GM19395 (cell line): Measurements from ENCODE around the gene SERPINB4.
"Not testable (repeated sequence)": the region's sequence is repeated elsewhere in the genome, so short reads cannot be mapped to it uniquely, and the experiment has no call there.

Experiments
- ATAC-seq: cut with Tn5 transposase; IDR thresholded peaks from one replicate; pipeline ENCODE4 v1.9.1; 2021; ENCODE audit warnings: mild to moderate bottlenecking, moderate library complexity; ENCODE audit not compliant: unreplicated experiment

Gene SERPINB4

DNA sequence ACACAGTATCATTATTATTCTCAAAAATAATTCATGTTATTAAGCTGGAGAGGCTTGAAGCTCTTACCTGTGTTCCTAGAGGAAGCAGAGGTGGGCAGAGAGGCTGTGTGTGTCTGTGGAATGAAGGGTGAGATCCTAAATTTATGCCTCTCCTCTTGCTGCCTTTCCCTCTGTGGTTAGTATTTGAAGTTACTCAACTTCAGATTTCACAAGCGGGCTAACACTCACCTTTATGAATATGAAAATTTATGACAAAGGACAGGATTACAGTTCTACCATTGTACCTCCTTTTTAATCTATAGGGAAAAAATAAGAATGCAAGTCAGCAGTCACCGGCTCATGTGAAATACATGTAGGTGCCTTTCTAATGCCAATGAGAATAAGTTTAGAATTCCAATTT is at the start of gene SERPINB4:
TSS of gene SERPINB4 (minus strand) at position 115 of the 400 bp plus-strand sequence. CDS start 679 bp downstream, outside the sequence.
- not testable (repeated sequence) for ATAC-seq

DNA sequence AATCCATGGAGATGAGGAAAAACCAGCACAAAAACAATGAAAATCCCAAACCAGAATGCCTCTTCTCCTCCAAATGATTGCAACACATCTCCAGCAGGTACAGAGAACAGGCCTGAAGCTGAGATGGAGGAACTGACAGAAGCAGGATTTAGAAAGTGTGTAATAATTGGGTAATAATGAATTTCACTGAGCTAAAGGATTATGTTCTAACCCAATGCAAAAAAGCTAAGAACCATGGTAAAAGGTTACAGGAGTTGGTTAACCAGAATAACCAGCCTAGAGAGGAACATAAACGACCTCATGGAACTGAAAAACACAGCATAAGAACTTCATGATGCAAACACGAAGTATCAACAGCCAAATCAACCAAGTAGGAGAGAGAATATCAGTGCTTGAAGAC is 45.0 kb upstream of the SERPINB4 start:
- no peak for ATAC-seq

DNA sequence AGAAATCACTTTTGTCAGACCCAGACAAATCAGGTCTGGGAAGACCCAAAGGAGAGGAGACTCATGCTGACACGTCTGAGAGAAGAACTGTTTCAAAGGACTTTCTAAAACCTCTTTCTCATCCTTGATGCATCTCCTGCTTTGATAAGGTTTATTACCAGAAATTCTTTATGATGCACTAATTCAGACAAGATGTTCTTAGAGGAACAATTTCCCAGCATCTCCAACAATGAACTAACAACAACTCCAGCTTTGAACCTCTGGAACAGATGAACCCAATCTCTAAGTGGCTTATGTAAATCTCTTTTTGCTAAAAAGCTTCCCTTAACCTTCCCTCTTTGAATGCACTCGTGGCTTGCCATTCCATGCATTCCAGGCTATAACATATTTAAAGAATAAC is 42.8 kb upstream of the SERPINB4 start:
- ATAC-seq, result no peak

DNA sequence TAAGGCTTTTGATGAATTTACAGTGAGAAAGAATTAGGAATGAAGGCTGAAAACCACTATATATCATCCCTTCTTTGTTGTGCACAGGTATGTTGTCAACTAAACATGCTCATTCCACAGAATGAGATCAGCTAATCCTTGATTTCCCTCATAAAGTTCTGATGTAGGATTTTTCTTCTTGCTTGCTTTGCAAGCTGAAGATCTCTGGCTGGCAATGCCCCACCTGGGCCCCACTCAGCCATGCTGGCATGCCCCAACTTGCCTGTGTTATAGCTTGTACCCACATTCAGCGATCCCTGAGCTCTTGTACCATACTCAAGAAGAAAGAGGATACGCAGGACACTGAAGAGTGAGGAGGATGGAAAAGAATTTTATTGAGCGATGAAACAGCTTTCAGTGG is 40.7 kb upstream of the SERPINB4 start:
- no peak for ATAC-seq

DNA sequence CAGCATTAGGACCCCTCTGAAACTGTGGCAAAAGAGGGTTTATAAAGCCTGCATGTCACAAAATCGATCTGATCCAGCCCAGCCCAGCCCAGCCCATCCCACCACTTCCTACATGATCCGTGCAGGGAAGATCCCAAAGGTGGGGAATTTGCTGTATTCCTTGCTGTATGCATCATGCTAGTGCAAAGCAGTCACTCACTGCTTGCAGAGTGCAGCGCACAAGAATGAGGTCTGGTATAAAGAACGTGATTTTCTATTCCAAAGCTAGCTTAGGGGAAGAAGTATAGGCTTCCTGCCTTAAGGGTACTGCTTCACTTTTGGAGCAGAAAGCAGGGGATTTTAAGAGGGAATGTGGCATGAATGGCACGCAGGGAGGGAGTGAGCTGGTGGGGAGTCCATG is 39.8 kb upstream of the SERPINB4 start:
- no peak for ATAC-seq

DNA sequence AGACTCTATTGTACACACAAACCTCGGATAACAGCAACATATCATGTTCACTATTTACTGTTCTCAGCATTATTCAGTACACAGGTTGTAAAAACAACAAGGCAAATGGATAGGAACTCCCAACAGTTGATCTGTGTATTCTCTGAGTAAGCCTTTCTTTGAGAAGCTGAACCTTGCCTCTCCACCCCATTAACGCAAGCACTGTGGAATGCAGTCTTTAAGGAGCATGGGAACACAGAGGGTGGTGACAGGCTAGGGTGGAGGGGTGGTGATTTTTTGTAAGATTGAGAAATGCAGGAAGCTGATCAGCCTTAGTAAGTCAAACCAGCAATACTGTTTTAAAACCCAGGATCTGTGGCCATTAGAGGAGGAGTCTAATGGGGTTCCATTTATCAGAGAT is 39.1 kb upstream of the SERPINB4 start:
- ATAC-seq, result no peak

DNA sequence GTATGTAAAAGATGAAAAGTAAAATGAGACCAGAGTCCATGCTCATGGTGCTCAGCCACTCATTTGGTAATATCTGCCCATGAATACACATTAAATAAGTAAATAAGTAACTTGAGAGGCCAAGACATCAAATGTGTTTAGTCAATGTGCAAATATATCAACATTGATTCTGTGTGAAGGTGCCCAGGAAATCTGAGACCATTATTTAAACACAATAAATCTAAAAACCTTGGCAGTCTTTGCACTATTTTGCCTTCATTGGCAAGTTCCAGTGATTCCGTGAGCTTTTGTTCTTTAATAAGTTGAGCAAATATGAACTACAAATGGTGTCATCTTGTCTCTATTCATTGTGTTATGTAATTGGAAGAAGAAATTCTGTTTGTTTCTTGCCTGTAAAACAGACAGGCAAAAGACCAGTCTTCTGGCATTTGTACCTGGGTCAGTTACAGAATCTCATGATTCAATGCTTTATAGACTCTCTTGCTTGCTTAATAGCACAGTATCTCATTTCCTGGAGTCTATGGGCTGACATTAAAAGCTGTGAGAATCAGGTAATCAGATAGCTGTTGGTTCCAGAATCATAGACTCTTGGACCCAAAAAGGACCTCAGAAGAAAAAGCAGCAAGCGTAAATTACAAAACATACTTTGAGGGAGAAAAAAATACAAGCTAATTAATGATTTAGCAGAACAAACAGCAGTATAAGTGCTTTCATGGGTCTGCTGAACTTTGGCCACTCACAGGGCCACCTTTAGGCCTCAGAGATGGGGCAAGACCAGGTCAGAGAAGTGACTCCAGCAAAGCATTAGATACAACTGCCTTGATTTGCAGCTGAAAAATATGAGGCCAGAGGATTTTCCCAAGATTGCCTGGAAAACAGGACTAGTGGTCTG is 37.6 kb upstream of the SERPINB4 start:
- ATAC-seq, result no peak

DNA sequence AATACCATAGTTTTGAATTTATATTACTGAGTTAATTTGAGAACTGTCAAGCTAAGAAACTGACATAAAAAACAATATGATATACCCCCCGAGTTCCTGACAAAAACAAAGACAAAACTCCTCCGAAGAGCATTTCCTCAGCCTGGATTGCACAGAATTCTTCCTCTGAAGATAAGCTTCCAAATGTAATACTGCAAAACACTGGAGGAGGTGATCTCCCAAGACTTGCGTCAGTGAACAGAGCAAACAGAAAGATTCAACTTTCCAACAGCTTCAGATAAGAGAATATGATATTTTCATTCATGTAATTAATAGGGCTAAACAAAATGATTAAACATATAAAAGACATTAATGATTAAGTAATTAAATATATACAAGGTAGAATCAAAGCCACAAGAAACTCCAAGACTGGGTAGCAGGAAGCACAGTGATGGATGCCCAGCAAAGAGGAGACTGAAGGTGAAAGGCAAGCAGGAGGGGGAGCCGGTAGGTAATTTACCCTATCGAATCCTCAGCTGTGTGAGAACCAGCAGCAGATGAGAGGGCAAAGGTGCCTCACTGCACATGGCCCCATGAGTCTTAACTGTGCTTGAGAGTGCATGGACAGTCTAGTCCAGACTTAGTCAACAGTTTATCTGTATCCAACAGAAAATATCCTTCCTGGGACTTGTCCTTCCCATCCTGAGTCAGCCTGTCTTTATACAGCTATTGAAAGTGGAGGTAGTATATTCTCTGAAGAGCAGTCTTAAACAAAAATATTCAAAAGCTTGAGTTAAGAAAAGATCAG is 36.0 kb upstream of the SERPINB4 start:
- no peak for ATAC-seq

DNA sequence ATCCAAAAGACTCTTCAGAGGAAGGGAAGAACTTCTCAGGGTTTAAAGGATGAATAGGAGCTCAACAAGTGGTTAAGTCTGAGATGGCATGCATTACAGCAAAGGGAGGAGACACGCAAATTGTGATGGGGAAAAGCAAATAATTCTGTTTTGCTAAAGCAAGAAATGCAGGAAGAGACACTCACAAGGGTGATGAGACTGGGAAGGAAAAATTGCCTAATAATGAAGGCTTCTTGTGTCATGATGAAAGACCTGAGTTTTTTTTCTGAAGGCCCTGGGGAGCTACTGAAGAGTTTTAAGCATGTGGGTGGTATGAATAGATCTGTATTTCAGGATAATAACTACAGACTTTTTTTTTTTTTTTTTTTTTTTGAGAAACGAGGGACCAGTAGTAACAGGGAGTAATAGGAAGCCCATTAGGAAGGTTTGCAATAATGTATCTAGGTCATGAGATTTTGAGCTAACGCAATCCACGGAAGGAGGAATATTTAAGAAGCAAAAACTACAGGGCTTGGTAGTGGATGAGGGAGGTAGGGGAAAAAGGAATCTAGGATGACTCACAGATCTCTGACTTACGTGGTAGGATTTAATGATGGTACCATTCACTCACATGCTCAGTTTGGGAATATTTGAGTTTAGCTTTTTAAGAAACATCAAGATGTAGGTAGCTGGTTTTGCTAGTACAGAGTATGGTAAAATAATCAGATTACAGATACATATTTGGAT is 33.6 kb upstream of the SERPINB4 start:
- ATAC-seq, result no peak

DNA sequence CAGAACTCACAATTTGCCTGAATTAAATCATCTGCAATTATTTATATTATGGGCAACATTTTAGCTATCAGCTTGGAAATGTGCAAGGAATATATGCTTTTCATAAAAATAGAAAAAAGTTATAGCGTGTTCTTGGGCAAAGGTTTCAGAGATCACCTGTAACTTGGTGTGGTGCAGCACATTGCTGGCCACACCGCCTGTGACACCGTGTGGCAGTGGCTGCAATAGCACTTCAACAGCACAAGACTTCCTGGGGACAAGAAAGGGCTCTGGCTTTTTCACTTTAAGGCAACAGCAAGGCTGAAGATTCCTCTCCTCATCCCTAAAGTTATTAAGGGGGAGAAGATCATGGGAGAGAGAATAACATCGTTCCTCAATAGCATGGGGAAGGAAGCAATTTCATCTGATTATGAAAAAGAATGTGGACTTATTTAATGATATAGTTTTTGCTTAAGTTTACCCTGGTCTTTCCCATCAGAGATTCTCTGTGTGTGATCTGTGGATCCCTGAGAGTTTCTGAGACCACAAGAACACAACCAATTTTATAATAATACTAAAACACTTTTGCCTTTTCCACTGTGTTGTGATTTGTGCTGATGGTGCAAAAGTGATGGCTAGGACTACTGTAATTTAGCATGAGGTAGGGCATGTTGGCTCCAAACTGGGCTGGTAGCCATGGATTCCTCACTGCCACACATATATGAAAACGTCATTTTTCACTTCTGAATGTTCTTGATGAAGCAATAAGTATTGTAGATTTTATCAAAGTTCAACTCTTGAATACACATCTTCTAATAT is 32.7 kb upstream of the SERPINB4 start:
- ATAC-seq, result peak; percentile 81

DNA sequence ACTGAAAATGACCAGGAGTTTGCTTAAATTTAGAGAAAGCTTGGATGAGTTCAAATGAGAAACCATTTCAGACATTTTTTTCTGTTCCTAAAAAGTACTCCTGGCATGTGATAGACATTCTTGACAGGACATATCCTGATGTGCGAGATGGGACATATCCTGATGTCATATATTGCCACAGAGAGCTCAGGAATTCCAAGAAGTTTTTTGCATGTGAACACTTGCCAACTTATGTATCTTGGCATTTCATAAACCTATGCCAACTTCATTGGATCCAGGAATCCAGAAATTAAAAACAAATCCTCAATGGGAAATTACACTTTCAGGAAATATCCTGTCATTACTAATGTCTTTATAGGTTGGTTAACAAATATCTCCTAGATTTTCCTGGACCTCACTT is 20.5 kb upstream of the SERPINB4 start:
- ATAC-seq, result no peak

DNA sequence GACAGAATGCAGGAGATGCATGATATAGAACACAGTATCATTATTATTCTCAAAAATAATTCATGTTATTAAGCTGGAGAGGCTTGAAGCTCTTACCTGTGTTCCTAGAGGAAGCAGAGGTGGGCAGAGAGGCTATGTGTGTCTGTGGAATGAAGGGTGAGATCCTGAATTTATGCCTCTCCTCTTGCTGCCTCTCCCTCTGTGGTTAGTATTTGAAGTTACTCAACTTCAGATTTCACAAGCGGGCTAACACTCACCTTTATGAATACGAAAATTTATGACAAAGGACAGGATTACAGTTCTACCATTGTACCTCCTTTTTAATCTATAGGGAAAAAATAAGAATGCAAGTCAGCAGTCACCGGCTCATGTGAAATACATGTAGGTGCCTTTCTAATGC is 17.7 kb upstream of the SERPINB4 start, which contains the start of gene SERPINB3:
TSS of gene SERPINB3 (minus strand) at position 144 of the 400 bp plus-strand sequence. CDS start 677 bp downstream, outside the sequence.
- ATAC-seq, result not testable (repeated sequence)

DNA sequence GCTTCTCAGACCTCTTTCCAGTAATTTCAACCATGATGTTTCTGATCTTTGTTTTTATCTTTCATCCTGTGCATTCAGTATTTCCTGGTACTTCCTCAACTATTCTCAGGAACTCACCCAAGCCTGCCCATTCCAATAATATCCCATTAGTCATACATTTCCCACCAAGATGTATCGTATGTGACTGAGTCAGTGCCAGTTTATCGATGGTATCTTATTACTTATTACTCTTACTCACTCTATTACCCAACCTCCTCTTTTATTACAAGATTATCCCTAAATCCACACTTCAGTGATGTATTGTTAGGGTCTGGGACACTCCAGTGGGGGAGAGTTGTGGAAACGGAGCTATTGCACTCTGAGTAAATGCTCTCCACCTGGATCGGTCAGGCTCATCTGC is 14.9 kb upstream of the SERPINB4 start:
- ATAC-seq, result not testable (repeated sequence)

DNA sequence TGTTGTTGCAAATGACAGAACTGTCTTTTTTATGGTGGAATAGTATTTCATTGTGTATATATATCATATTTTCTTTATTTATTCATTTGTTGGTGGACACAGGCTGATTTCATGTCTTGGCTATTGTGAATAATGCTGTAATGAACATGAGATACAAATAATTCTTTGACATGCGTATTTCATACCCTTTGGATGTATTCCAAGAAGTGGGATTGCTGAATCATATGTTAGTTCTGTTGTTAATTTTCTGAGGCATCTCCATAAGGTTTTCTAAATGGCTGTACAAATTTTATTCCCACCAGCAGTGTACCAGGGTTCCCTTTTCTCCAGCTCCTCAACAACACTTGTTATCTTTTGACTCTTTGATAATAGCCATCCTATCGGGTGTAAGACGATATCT is 6.2 kb upstream of the SERPINB4 start:
- not testable (repeated sequence) for ATAC-seq

DNA sequence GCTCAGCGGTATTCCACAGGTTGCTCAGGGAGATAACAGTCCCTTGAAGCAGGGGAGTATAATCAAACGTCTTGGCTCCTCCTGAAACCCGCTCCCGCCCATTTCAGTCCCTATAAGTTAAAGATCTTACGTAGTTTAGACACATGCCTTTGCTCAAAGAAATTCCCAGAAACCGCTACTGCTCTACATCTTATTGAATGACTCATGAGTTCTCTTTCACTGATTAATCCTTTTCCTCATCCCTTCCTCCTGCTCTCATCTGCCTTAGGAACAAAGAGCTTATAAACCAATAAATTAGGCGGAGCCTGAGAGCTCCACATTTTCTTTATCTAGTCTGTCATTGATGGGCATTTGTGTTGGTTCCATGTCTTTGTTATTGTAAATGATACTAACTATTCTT is 4.2 kb upstream of the SERPINB4 start:
- ATAC-seq, result no peak

DNA sequence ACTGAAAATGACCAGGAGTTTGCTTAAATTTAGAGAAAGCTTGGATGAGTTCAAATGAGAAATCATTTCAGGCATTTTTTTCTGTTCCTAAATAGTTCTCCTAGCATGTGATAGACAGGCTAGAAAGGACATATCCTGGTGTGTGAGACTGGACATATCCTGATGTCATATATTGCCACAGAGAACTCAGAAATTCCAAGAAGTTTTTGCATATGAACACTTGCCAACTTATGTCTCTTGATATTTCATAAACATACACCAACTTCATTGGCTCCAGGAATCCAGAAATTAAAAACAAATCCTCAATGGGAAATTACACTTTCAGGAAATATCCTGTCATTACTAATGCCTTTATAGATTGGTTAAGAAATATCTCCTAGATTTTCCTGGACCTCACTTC is 2.9 kb upstream of the SERPINB4 start:
- ATAC-seq, result no peak

DNA sequence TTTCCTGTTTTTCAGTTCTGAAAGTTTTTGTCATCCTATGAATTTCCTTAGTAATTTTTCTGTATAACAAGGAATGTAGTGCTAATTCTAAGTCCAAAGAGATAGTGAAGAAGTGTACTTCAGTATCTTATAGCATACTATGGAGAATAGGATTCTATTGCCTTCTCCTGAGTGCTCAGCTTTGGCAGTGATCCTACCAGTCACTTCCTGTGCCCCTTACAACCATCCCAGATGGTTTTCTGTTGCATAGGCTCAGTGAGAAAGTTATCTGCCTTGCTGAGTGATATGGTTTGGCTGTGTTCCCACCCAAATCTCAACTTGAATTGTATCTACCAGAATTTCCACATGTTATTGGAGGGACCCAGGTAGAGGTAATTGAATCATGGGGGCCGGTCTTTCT is 638 bp upstream of the SERPINB4 start:
- ATAC-seq, result not testable (repeated sequence)

DNA sequence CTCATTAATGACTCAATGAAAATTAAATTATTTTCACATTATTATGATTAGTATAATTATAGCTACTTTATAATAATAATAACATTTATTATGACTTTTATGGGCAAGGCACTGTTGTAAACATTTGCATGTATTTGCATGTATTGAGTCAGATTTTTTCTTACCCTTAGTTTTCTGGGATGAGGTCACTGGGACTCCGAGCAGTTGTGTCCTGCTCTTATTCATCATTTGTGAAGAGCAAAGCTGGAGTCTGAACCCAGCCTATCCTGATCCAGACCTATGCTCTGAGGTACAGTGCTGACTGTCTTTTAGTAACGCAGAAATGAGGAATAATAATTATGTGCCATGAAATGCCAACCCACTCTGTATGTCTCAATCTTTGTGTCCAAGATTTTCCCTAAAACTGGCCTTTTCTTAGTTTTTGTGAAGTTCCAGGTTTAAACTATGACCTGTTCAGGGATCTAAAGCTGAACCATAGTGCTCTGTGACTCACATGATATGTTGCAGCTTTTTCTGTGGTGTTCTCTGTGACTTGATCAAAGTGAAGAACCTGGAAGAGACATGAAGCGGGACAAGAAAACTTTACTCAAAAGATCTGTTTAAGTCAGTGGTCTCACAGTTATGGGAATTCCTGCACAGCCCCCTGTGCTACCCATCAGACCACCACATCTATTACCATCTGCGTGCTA is 1.2 kb downstream of the SERPINB4 start:
- not testable (repeated sequence) for ATAC-seq

DNA sequence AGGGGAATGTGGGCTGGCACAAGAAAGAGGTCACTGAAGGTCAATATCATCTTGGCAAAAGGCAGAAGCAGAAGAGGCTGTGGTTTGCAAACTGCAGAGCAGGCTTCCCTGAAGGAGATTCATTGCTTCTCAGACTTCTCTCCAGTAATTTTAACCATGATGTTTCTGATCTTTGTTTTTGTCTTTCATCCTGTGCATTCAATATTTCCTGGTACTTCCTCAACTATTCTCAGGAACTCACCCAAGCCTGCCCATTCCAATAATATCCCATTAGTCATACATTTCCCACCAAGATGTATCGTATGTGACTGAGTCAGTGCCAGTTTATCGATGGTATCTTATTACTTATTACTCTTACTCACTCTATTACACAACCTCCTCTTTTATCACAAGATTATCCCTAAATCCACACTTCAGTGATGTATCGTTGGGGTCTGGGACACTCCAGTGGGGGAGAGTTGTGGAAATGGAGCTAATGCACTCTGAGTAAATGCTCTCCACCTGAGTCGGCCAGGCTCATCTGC is 2.8 kb downstream of the SERPINB4 start:
- not testable (repeated sequence) for ATAC-seq
